DOHH2 (cell line): ENCODE measurements around the gene XNDC1N.

Experiments used
- H3F3A ChIP-seq: fragments of 200-600 bp; sonication (generic), shearing (Covaris generic); 2 replicates; pipeline ENCODE4 v1.6.0; 2016; ENCODE audit warnings: antibody characterized with exemption, mild to moderate bottlenecking; ENCODE audit not compliant: control insufficient read depth, insufficient read depth
- H3K27ac ChIP-seq: fragments of 200-600 bp; sonication (generic); 2 replicates; pipeline ENCODE4 v1.5.1; 2014; ENCODE audit warnings: low read depth, mild to moderate bottlenecking, low read length, moderate library complexity
- H3K27me3 ChIP-seq: fragments of 200-600 bp; sonication (generic); 2 replicates; pipeline ENCODE4 v1.6.1; 2014; ENCODE audit warnings: mild to moderate bottlenecking, low read length, mixed read lengths; ENCODE audit not compliant: control insufficient read depth
- H3K36me3 ChIP-seq: fragments of 200-600 bp; sonication (generic); 2 replicates; pipeline ENCODE4 v1.6.1; 2014; ENCODE audit warnings: mild to moderate bottlenecking, low read length, moderate library complexity, mixed read lengths; ENCODE audit not compliant: control insufficient read depth
- H3K4me1 ChIP-seq: fragments of 200-600 bp; sonication (generic); 2 replicates; pipeline ENCODE4 v1.6.1; 2014; ENCODE audit warnings: mild to moderate bottlenecking, low read length, mixed read lengths; ENCODE audit not compliant: control insufficient read depth
- H3K4me2 ChIP-seq: fragments of 200-600 bp; sonication (generic); 2 replicates; pipeline ENCODE4 v1.6.0; 2014; ENCODE audit warnings: mild to moderate bottlenecking, low read length, moderate library complexity
- H3K4me3 ChIP-seq: fragments of 200-600 bp; sonication (generic); 2 replicates; pipeline ENCODE4 v1.5.1; 2014; ENCODE audit warnings: mild to moderate bottlenecking, low read length, mixed read lengths
- H3K79me2 ChIP-seq: fragments of 200-600 bp; sonication (generic); 2 replicates; pipeline ENCODE4 v1.6.1; 2014; ENCODE audit warnings: mild to moderate bottlenecking, low read length, mixed read lengths; ENCODE audit not compliant: control insufficient read depth
- H3K9me2 ChIP-seq: fragments of 200-600 bp; sonication (generic); replicated peaks from 2 replicates; pipeline ENCODE4 v1.6.1; 2014; ENCODE audit warnings: mild to moderate bottlenecking, low read length, mixed read lengths; ENCODE audit not compliant: control insufficient read depth
- H3K9me3 ChIP-seq: fragments of 200-600 bp; sonication (generic); 2 replicates; pipeline ENCODE4 v1.6.1; 2014; ENCODE audit warnings: antibody characterized with exemption, low read length, mixed read lengths; ENCODE audit not compliant: control insufficient read depth, insufficient read depth
- H4K20me1 ChIP-seq: fragments of 200-600 bp; sonication (generic); 2 replicates; pipeline ENCODE4 v1.6.0; 2014; ENCODE audit warnings: low read depth, mild to moderate bottlenecking, antibody characterized with exemption, low read length, moderate library complexity; ENCODE audit not compliant: control insufficient read depth, insufficient read depth
- EZH2phosphoT487 ChIP-seq: fragments of 200-600 bp; sonication (generic); IDR thresholded peaks from 2 replicates; pipeline ENCODE4 v1.6.1; 2017; ENCODE audit warnings: borderline replicate concordance, mild to moderate bottlenecking, antibody characterized with exemption, low read length, moderate library complexity, mixed read lengths
- TF ChIP-seq, protein P1 (sequence below): fragments of 200-600 bp; sonication (generic); IDR thresholded peaks from one replicate; pipeline ENCODE4 v1.5.1; 2014; ENCODE audit warnings: antibody characterized with exemption, mild to moderate bottlenecking, low read depth, low read length; ENCODE audit not compliant: poor library complexity, severe bottlenecking

XNDC1N gene, protein sequence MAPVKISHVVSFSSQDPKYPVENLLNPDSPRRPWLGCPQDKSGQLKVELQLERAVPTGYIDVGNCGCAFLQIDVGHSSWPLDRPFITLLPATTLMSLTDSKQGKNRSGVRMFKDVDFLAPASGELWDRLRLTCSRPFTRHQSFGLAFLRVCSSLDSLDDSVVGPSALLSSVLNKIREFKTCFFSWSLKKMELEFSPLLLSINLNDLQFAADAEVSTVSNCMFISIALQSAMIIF

DNA sequence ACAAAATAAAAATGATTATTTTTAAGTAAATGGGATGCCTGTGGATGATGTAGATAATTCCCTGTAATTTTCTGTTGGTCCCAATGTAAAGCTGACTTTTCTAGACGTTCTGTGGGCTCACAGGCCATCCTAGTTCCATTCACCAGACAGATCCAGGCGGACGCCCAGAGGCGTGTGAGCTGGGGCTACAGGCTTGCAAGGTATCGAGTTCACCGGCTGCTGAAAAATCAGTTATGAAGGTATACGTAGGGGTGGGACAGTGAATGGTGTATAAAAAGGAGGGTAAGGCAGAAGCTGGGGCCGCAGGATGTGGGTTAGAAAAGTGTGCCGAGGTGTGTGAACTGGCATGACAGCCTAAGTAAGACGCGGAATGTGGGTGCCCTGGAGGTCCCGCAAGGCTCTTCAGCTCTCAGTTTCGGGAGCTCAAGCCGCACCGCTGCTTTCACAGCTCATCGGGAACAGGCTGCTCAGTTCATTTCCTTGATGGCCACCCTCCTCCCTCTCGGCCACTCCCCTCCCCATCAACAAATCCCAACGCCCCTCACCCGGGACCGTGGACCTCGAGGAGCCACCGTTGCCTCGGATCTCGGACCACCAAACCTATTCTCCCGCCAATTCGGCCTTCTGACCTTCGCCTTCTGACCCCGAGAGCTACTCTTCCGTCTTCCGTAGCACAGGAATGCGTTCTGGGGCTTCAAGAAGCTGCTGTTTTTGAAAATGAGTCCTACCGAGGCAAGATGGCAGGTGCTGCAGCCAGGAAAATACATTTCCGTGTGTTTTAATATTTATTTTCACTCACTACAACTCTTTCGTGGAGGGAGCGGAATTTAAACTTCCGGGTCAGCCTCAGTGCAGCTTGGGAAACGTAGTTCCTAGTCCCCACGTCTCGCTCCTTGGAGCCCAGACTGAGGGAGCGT is at the start of gene XNDC1N:
Gene XNDC1N, minus strand, starts transcription at position 775 of the 917 bp plus-strand sequence. CDS start 5,241 bp downstream, outside the sequence.
- H3K4me1 ChIP-seq: peaks cover 43% of the 10 kb centered on the region
- H3K79me2 ChIP-seq: peaks cover 62% of the 10 kb centered on the region
- H3K9me3 ChIP-seq: no peaks in the 10 kb centered on the region
- H3K36me3 ChIP-seq: peaks cover 29% of the 10 kb centered on the region
- no peaks in the 10 kb centered on the region for H4K20me1 ChIP-seq
- no peaks in the 10 kb centered on the region for H3K27me3 ChIP-seq
- no peaks in the 10 kb centered on the region for H3K9me2 ChIP-seq
- no peak for TF ChIP-seq EZH2phosphoT487
- TF ChIP-seq, protein P1, sequence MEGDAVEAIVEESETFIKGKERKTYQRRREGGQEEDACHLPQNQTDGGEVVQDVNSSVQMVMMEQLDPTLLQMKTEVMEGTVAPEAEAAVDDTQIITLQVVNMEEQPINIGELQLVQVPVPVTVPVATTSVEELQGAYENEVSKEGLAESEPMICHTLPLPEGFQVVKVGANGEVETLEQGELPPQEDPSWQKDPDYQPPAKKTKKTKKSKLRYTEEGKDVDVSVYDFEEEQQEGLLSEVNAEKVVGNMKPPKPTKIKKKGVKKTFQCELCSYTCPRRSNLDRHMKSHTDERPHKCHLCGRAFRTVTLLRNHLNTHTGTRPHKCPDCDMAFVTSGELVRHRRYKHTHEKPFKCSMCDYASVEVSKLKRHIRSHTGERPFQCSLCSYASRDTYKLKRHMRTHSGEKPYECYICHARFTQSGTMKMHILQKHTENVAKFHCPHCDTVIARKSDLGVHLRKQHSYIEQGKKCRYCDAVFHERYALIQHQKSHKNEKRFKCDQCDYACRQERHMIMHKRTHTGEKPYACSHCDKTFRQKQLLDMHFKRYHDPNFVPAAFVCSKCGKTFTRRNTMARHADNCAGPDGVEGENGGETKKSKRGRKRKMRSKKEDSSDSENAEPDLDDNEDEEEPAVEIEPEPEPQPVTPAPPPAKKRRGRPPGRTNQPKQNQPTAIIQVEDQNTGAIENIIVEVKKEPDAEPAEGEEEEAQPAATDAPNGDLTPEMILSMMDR: no peak
- H3K4me3 ChIP-seq: peak within 1 kb of the TSS; percentile 93
- H3K27ac ChIP-seq: peak within 1 kb of the TSS; percentile 80
- peak within 1 kb of the TSS; percentile 65 for H3K4me2 ChIP-seq
- no peaks in the 10 kb centered on the region; the same call in 1 of the 2 replicates for H3F3A ChIP-seq

DNA sequence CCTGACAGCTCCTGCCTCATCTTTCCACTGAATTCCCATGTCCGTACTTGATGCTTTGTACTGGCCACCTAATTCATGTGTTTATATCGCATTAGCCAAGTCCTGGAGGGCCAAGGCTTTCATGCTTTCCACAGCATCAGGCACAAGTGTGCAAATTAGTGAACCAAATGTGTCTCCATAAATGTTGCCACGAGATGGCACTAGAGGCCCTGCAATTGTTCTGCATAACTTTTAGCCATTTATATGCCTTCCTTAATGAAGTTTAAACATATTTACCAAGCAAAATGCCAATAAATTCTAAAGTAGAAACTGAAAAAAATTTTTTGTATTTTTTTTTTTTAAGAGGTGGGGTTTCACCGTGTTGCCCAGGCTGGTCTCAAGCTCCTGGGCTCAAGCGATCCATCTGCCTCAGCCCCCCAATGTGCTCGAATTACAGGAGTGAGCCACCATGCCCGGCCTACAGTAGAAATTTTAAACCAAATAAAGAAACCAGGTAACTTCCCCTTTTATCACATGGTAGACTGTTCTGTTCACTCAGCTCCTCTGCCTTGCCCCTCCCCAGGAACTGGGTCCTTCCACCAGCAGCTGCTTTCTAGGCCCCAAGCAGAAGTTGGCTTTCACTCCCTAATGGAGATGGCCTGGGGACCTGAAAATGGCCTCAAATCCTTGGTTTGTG is 49.5 kb upstream of the XNDC1N start:
- H4K20me1 ChIP-seq: no peaks in the 10 kb centered on the region
- no peak overlapping the region for H3K4me3 ChIP-seq
- no peaks in the 10 kb centered on the region for H3K79me2 ChIP-seq
- H3K4me1 ChIP-seq: peaks cover 11% of the 10 kb centered on the region
- no peaks in the 10 kb centered on the region for H3K27me3 ChIP-seq
- TF ChIP-seq, protein P1: peak; percentile 75
- TF ChIP-seq EZH2phosphoT487: no peak
- no peaks in the 10 kb centered on the region for H3K9me3 ChIP-seq
- H3F3A ChIP-seq: 0 out of 2 replicates have a peak, but pooled peaks cover 2% of the 10 kb centered on the region
- no peaks in the 10 kb centered on the region for H3K9me2 ChIP-seq
- no peak overlapping the region for H3K27ac ChIP-seq
- peaks cover 6% of the 10 kb centered on the region for H3K36me3 ChIP-seq
- 0 out of 2 replicates have a peak overlapping the region, but pooled peaks have one; percentile 13 for H3K4me2 ChIP-seq

DNA sequence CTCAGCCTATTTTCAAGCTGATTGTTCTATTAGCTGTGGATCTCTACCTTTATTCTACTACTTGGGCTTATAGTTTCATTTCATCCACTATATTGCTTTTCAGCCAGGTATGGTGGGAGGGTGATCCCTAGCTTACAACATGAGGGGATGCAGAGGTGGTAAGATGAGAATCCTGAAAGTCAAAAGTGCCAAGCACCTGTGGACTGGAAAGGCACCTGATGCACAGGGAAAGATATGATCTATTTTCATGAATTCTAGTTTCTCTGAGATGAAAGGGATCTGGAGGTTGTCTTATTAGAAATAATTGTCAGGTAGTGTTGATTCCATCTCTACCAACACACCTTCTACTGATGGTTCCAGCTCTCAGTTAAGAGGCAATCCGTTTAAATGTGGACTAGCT is 48.7 kb upstream of the XNDC1N start:
- 0 out of 2 replicates have a peak, but pooled peaks cover 2% of the 10 kb centered on the region for H3F3A ChIP-seq
- no peaks in the 10 kb centered on the region for H3K9me3 ChIP-seq
- no peak overlapping the region for H3K4me3 ChIP-seq
- TF ChIP-seq EZH2phosphoT487: no peak
- TF ChIP-seq, protein P1: no peak
- H3K27me3 ChIP-seq: no peaks in the 10 kb centered on the region
- no peak overlapping the region for H3K27ac ChIP-seq
- H3K36me3 ChIP-seq: peaks cover 6% of the 10 kb centered on the region
- H3K9me2 ChIP-seq: no peaks in the 10 kb centered on the region
- no peaks in the 10 kb centered on the region for H4K20me1 ChIP-seq
- H3K79me2 ChIP-seq: no peaks in the 10 kb centered on the region
- H3K4me2 ChIP-seq: no peak overlapping the region
- peaks cover 11% of the 10 kb centered on the region for H3K4me1 ChIP-seq
